ENCODE measurements around the gene POLG. TPM values are rescaled to one million over a fixed set of nuclear protein-coding genes. Genes with fewer than 3 reads are reported as not detected.

The POLG gene
- polyA plus RNA-seq, 1 of the 3 experiments (the other 2 are of a cell fraction): 24.9 TPM

- WGBS (ENCODE audit: low lambda C conversion rate): 83% methylated on average over 21 of the region's 31 CpGs
- CTCF ChIA-PET: interaction anchor here (1.2 to 31.1 kb wide), 5 partner anchors 13 to 40 kb away, joined by 3 to 766 read pairs (median 10); no protein-coding TSS in a partner anchor
Observed at GRCh38 chr15:89377024-89377841, 42.6 kb upstream of the POLG start.

GRCh38 chr15:89376388-89376787 is 41.8 kb upstream of the POLG start:
- CTCF ChIA-PET: interaction anchor here (0.9 to 31.1 kb wide), 6 partner anchors 14 to 66 kb away, joined by 3 to 766 read pairs (median 7); no protein-coding TSS in a partner anchor

More at GRCh38 chr15:89377024-89377841, 42.6 kb upstream of the POLG start:
- Histone ChIP-seq H3K4me2 (no peak overlapping the region), H3K27ac (ENCODE audit: low read depth in 2 of 2, low read length in 1 of 2) (no peak overlapping the region; a peak in 1 of 4 replicates), H3K79me2 (ENCODE audit: insufficient read depth) (no peaks in the 10 kb centered on the region), H3K4me3 (ENCODE audit: low read depth in 2 of 2, low read length in 1 of 2) (no peak overlapping the region), H3K9me2 (no peaks in the 10 kb centered on the region), H3K27me3 (ENCODE audit: insufficient read depth) (no peaks in the 10 kb centered on the region), H3K9me3 (no peaks in the 10 kb centered on the region), H4K20me1 (ENCODE audit: insufficient read depth) (no peaks in the 10 kb centered on the region), H3K4me1 (ENCODE audit: control insufficient read depth in 1 of 2, insufficient read depth in 2 of 2, low read depth in 1 of 2, low read length in 1 of 2) (peaks cover 0 to 29% of the 10 kb centered on the region in 2 experiments; a peak in 2 of 4 replicates), H3K36me3 (replicated peaks in 1 of 2; ENCODE audit: control insufficient read depth in 1 of 2, insufficient read depth in 2 of 2, low read length in 1 of 2) (no peaks in the 10 kb centered on the region), H3K9ac (no peak overlapping the region), H2AFZ (ENCODE audit: low read depth) (no peak overlapping the region), H3F3A (replicated peaks; ENCODE audit: insufficient read depth) (no peaks in the 10 kb centered on the region)
- no peak for DNase-seq
- POLR2A ChIA-PET: interaction anchor here (1.1 kb wide), 1 partner anchor 23 kb away, joined by 6 read pairs; no protein-coding TSS in a partner anchor
- TF ChIP-seq FOXJ3 (CRISPR knock-in tag; IDR thresholded peaks at IDR 0.05) (no peak), MXI1 (IDR thresholded peaks at IDR 0.05; ENCODE audit: low read depth, low read length) (no peak), ZBTB33 (IDR thresholded peaks at IDR 0.05; ENCODE audit: borderline replicate concordance, low read depth) (no peak)

More at GRCh38 chr15:89376388-89376787, 41.8 kb upstream of the POLG start:
- TF ChIP-seq GATA2 (CRISPR knock-in tag; IDR thresholded peaks at IDR 0.05): no peak
- TF ChIP-seq CHD2 (IDR thresholded peaks at IDR 0.05; ENCODE audit: low read length, partially characterized antibody): no peak
- TF ChIP-seq POLR2AphosphoS5 (IDR thresholded peaks at IDR 0.05; ENCODE audit: low read depth, low read length): no peak
- TF ChIP-seq MXI1 (IDR thresholded peaks at IDR 0.05; ENCODE audit: low read depth, low read length): no peak
- no peak for TF ChIP-seq FOXJ3 (CRISPR knock-in tag; IDR thresholded peaks at IDR 0.05)
- no peak for TF ChIP-seq JUND (IDR thresholded peaks at IDR 0.05)
- TF ChIP-seq RAD21 (IDR thresholded peaks at IDR 0.05; ENCODE audit: low read length): no peak
- no peak for TF ChIP-seq RFX5 (IDR thresholded peaks at IDR 0.05; ENCODE audit: low read length)
- TF ChIP-seq ELF1 (IDR thresholded peaks at IDR 0.05): no peak
- TF ChIP-seq YY1 (IDR thresholded peaks at IDR 0.05; ENCODE audit: low read depth): no peak
- TF ChIP-seq EP300 (IDR thresholded peaks at IDR 0.05; ENCODE audit: borderline replicate concordance in 1 of 2, low read depth in 1 of 2, low read length in 1 of 2): no peak
- H4K20me1 ChIP-seq (ENCODE audit: insufficient read depth): no peaks in the 10 kb centered on the region
- H3F3A ChIP-seq (replicated peaks; ENCODE audit: insufficient read depth): no peaks in the 10 kb centered on the region
- H3K79me2 ChIP-seq (ENCODE audit: insufficient read depth): no peaks in the 10 kb centered on the region
- DNase-seq: no peak
- H3K4me3 ChIP-seq (ENCODE audit: low read depth in 2 of 2, low read length in 1 of 2): no peak overlapping the region
- 58% methylated on average over 2 of the region's 2 CpGs for WGBS (ENCODE audit: low lambda C conversion rate)
- no peak overlapping the region for H3K27ac ChIP-seq (ENCODE audit: low read depth in 2 of 2, low read length in 1 of 2)
- H3K4me2 ChIP-seq: no peak overlapping the region
- H2AFZ ChIP-seq (ENCODE audit: low read depth): no peak overlapping the region
- H3K9ac ChIP-seq: no peak overlapping the region
- peaks cover 0 to 20% of the 10 kb centered on the region in 2 experiments; a peak in 2 of 4 replicates for H3K4me1 ChIP-seq (ENCODE audit: control insufficient read depth in 1 of 2, insufficient read depth in 2 of 2, low read depth in 1 of 2, low read length in 1 of 2)
- H3K9me3 ChIP-seq: no peaks in the 10 kb centered on the region
- H3K36me3 ChIP-seq (replicated peaks in 1 of 2; ENCODE audit: control insufficient read depth in 1 of 2, insufficient read depth in 2 of 2, low read length in 1 of 2): no peaks in the 10 kb centered on the region
- H3K9me2 ChIP-seq: no peaks in the 10 kb centered on the region
- POLR2A ChIA-PET: interaction anchor here (1.1 kb wide), 1 partner anchor 24 kb away, joined by 6 read pairs; no protein-coding TSS in a partner anchor
- H3K27me3 ChIP-seq (ENCODE audit: insufficient read depth): no peaks in the 10 kb centered on the region

All from SK-N-SH (cell line).